ENCODE data around the gene PNLDC1.
"Not testable (repeated sequence)": the region's sequence is repeated elsewhere in the genome, so short reads cannot be mapped to it uniquely, and the experiment has no call there.

The PNLDC1 gene

DNA sequence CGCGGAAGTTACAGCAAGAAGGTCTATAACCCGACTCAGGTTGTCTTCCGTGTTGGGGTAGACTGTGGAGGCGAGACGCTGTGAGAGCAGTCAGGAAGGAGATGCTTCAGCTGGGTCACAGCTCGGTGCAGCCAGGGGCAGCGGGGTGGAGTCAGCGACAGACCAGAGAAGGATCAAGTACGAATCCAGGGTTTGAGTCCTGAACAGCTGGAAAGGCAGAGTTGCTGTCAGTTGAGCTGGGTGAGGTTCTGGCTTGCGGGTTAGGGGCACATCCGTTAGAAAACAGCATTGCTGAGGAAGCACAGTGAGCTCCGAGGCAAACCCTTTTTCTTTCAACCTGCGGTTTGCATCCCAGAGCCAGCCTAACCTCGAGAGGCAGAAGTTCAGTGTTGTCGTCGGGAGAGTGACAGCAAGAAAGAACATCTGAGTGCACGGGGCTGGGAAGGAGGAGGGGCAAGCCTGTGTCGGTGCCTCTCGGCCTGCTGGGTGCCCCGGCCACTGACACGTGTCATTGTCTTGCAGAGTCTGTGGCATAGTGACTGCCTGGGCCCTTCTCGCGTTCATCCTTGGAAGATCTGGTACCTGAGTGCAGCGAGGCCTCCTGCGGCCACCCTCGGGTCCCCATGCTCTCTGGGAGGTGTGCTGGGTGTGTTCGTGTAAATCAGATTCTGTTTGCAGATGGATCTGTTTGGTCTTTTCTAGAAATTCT lies 20.0 kb downstream of the PNLDC1 start:
- DNase-seq, result peak in 1 of 2 donors; percentile 6

DNA sequence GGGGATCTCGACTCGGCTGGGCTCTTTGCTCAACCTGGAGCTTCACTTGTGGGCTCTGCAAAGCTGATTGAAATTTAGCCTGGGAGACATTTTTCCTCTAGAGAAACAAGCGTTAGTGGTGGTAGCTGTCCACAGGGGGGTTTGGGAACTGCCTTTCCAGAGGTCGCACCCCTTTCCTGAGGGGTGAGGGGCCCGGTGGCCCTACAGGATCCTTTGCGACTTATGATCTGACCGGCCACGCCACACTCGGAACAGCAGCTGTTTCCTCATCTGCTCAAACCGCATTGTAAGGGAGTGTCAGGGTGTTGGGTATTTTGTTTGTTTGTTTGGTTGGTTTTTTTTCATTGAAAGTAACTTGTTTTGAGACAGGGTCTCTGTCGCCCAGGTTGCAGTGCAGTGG lies 21.0 kb downstream of the PNLDC1 start:
- no peak for DNase-seq

DNA sequence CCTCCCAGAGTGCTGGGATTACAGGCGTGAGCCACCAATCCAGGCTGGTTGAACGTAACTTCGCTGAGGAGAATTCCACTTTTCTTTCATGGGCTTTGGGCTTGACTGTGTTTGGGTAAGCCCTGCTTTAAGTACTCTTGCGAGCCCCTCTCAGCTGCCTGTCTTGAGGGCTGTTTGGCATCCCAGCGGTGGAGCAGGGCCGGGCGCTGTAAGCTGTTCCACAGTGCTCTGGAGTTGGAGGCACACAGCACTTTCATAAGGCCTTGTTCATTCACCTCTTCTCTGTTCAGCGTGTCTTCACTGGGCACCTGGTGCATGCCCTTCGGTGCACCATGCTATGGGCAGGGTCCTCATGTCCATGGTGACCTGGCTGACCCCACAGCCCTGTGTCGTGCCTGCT lies 21.6 kb downstream of the PNLDC1 start:
- DNase-seq, result no peak

DNA sequence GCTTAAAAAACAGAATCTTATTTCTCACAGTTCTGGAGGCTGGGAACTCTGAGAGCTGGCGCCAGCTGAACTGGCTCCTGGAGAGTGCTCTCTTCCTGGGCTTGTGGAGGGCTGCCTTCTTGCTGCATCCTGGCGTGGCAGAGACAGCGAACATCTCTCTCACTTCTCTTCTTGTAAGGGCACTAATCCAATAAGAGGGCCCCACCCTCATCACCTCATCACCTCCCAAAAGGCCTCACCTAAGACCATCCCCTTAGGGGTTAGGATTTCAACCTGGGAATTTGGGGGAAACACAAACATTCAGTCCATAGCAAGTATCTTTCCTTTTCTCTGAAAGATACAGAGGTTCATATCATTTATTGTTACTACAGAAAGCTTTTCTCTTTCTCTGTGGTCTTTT lies 23.9 kb downstream of the PNLDC1 start:
- DNase-seq, result no peak

DNA sequence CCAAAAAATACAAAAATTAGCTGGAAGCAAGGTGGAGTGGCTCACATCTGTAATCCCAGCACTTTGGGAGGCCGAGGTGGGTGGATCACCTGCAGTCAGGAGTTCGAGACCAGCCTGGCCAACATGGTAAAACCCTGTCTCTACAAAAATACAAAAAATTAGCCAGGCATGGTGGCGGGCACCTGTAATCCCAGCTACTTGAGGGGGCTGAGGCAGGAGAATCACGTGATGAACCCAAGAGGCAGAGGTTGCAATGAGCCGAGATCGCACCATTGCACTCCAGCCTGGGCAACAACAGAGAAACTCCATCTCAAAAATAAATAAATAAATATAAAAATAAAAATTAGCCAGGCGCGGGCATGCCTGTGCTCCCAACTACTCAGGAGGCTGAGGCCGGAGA lies 24.6 kb downstream of the PNLDC1 start:
- DNase-seq, result not testable (repeated sequence)

DNA sequence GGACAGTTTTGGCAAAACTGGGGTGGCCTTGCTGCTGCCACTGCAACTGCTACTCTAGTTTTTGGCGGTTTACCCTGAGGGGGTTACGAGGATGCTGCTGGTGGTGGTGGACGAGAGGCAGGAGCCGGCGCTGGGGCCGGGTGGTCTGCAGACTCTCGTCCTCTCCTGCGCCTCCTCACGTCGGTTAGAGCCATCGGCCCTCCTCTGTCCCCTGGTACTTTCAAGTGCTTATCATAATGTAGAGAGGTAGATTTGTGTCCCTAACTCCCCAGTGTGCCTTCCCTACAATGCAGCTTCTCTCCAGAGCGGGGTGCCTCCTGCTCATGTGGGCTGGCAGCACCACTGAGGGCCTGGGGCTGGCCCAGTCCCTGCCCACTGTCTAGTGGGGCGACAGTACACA lies 25.9 kb downstream of the PNLDC1 start:
- DNase-seq, result no peak

DNA sequence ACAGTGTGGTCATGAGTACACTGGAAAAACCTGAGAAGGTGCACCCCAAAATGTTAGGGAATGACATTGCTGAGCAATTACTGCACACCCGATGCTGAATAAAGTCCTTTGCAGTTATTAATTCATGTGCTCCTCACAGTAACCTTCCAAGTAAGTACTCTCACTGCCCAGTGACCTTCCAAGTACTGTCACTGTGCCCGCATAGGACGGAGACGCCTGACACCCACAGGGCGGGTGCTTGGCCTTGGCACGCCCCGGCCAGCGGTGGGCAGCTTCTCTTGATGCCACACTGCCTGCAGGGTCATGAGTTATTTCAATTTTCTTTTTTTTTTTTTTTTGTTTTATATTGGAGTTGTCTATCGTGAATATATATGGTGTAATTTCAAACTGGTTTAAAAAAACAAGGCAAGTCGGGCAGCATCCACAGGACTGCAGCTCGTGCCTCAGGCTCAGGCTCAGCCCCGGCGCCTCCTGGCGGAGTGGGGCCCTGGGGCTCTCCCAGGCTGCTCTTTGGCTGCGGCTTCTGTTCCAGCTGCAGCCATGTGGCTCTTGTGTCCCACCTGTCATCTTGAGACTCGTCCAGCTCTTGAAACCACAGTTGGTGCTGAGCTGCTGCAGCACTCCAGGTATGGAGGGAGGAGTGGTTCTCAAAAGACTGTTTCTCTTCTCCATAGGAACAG lies 27.0 kb downstream of the PNLDC1 start:
- no peak for DNase-seq

DNA sequence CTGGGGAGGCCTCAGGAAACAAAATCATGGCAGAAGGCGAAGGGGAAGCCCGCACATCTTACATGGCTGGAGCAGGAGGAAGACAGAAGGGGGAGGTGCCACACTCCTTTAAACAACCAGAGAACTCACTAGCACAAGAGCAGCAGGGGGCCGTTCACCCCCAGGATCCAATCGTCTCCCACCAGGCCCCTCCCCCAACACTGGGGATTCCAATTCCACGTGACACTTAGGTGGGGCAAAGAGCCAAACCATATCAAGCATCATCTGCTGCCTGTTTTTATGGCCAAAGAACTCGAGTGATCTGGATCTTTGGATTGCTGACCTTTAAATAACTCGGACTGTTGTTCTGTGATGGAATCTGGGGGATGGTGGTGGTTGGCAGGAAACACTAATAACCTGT lies 28.0 kb downstream of the PNLDC1 start:
- DNase-seq, result no peak

DNA sequence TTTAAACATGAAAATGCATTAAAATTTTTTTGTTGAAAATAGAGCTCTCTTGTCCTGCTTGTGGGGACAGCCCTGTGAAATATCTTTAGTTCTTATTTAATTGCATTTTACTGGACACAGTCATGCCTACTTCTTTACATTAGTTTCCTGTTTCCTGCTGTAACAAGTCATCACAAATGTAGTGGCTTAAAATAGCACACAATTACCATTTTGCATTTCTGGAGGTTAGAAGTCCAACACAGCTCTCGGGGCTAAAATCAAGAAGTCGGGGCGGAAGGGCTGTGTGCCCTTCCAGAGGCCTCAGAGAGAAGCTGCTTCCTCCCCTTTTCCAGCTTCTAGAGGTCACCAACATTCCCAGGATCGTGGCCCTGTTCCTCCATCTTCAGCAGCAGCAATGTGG lies 29.4 kb downstream of the PNLDC1 start:
- DNase-seq, result peak; percentile 3 to 23

DNA sequence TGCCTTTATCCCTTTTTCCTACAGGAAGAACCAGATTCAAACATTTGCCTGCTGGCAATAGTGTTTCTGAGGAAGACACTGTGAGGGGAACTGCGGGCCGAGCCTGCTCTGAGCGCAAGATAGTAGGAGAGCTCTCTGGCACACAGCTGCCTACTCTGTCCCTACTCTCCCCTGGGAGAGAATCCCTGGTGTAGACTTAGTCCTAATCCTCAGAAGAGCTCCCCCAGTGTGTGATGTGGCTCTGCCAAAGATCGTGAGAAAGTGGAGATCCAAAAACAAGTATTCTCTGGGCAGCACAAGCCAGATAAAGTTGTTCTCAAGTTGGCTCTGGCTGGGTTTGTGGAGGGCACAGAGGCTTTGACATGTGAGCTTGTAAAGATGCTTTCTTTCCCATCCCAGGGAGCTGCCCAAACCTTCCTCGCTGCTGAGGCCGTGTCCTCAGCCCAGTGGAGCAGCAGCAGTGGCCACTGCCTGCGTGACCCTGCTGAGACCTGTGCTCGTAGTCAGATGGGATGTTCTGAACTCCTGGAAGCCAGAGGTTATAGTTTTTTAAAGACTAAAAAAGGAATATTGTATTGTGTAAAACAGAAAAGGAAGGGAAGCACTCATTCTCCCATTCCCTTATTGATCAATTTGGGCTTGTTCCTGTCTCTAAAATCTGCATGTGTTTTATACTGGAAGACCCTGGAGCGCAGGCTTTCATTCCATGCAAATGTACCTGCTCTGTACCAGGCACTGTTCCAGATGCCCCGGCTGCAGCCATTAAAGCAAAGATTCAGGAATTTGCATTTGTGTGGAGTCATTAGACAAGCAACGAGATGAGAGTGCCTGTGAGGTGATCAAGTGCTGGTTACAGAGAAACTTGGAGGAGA lies 30.7 kb downstream of the PNLDC1 start:
- DNase-seq, result no peak

DNA sequence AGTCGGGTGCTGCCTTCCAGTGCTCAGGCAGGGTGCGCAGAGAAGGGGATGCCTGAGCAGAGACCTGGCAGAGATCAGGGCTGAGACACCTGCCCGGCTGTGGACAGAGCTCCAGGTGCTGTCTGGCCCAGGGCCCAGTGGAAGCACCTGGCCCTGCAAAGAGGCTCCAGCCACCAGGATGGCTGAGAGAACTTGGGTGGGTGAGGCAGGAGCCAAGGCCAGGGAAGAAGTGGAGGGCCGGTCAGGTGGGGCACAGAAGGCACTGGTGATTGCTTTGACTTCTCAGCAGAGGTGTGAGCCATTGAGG lies 31.2 kb downstream of the PNLDC1 start:
- no peak for DNase-seq

DNA sequence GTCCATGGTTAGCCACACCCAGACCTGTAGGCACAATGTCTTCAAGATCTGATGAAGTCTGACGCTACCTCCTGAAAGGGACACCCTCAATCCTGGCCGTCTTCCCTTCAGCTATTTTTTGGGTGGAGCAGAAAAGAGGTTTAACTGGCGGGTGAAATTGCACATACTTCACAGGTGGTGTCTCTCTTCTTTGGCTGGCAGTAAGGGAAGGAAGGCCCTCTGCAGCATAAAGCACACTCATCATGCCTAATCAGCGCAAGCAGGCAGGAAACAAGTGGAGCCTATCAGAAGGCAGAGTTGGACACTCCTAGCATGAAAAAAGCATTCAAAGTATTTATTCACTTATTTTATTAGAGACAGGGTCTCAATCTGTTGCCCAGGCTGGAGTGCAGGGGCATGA lies 32.9 kb downstream of the PNLDC1 start:
- no peak for DNase-seq

DNA sequence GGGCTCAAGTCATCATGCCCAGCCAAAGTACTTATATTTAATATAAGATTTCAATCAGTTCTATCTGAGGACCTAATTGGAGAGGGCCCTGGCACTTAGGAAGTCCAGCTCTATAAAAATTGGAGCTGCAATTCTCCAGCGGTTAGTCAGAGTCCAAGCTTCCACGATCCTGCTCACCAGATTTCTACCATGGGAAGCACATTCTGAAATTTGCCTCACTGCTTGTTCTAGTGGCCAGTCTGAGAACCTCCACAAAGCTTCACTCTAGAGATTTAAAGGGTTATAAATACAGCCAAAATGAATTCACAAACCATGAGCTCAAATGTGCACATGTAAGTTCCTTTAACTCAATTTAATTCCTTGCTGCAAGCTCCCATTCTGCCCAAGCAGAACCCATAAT lies 33.5 kb downstream of the PNLDC1 start:
- DNase-seq, result no peak

DNA sequence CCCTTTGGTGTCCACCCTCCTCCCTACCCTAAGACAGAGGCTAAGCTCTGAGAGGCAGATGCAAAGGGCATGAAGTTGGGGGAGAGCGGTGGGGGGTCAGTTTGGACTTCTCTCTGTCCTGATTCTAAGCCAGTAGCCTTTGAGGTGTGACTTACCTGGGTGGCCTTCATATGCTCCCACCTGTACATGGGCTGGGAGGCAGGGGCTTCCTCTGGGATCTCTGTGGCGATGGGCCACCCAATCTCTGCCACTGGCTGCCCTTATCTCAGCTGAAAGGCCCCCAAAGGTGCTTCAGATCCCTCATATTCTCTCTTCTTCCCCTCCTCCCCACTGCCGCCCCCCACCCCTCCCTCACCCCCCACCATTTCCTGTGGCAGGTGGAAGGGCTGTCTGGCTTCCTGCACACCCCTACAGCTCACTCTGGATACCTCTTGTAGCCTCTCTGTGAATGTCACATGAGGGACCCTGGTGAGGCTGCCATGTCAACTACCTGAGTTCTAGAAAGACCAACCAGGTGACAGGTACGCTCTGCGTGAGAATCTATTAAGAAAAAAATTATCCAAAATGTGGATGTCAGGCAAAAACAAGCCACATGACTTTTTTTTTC lies 34.0 kb downstream of the PNLDC1 start:
- no peak for DNase-seq

DNA sequence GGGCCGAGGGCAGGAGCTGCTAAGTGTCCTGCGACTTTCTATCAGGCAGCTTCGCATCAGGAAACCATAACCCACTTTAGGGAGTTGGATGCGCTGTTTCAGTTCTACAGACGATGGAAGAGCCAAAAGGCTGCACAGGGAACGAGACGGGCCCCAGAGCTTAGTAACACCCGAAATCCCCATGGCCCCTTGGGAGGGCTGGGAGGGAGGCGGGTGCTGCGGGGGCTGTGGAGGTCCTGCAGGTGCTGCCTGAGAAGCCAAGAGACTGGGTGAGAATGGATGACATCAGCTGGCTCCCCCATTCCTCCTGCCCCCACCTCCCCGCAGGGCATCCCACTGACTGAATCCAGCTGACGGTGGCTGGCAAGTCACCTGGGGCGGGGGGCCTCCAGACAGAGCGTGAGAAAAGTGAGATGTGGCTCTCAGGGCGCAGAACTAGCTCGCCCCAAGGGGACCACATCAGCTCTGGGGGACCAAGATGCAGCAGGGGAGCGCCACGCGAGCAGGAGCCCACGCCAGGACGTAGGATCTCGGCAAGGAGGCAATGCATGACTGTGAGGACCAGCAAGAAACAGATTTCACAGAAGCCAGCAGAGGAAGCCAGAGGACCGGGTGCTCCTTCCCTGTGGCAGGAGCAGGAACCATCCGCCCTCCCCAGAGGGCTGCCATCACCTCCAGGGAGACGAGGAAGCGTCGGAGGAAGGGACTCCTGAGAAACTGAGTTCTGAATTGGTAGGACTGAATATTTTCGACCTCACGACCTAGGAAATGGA lies 36.8 kb downstream of the PNLDC1 start:
- DNase-seq, result no peak

DNA sequence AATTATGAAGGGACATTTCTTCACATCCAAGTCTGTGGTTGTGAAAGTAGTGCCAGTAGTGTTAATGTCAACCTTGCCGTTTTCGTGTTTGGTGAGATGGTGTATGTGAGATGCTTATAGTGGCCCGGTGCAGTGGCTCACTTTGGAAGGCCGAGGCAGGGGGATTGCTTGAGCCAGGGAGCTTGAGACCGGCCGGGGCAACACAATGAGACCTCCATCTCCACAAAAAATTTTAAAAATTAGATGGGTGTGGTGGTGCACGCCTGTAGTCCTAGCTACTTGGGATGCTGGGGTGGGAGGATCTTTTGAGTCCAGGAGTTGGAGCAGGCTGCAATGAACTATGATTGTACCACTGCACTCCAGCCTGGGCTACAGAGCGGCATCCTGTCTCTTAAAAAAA lies 37.4 kb downstream of the PNLDC1 start:
- no peak for DNase-seq

DNA sequence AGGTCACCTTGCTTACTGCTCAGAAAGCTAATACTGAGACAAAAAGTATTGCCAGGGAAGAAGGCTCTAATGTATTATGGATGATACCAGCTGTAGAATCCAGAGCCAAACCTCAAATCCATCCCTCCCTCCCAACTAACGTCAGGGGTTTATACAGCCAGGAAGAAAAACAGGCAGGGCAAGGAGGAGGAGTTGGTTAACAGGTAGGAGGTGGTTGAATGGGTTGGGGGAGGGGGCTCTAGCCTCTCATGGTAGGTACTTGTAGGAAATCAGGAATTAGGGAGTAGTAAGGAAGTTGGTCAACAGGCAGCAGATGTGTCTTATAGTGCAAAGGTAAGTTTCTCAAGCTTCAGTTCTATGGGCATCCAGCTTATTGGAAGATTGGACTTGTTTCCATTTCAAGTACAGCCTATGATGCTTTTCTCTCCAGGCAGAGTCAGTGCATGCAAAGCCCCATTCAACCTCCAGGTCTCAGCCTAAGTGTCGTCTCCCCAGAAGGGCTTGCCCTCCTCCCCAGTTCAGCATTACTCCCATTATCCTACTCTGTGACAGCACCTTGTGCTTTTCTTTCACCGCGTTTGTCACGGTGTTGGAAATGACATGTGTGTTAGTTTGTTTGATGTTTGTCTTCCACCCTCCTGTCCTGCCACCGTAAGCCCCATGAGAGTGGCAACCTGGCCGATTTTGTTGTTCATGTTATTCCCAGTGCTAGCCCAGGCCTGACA lies 38.1 kb downstream of the PNLDC1 start:
- DNase-seq, result no peak

DNA sequence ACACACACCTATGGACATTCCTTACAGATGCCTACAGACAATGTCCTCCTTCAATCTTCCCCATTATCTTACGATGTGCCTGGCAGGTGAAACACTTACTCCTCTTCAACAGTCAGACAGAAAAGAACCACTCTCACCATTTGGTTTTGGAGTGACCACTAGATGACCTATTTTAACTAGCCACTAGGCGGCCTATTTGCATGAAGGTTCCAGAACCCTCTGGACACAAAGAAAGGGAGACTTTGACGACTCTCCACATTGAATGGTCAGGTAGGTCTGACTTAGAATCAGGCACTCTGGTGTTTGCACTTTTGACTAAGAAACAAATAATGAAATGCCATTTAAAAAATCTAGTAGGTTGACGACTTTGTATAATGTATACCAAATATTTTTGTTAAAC lies 42.0 kb downstream of the PNLDC1 start:
- DNase-seq, result no peak

DNA sequence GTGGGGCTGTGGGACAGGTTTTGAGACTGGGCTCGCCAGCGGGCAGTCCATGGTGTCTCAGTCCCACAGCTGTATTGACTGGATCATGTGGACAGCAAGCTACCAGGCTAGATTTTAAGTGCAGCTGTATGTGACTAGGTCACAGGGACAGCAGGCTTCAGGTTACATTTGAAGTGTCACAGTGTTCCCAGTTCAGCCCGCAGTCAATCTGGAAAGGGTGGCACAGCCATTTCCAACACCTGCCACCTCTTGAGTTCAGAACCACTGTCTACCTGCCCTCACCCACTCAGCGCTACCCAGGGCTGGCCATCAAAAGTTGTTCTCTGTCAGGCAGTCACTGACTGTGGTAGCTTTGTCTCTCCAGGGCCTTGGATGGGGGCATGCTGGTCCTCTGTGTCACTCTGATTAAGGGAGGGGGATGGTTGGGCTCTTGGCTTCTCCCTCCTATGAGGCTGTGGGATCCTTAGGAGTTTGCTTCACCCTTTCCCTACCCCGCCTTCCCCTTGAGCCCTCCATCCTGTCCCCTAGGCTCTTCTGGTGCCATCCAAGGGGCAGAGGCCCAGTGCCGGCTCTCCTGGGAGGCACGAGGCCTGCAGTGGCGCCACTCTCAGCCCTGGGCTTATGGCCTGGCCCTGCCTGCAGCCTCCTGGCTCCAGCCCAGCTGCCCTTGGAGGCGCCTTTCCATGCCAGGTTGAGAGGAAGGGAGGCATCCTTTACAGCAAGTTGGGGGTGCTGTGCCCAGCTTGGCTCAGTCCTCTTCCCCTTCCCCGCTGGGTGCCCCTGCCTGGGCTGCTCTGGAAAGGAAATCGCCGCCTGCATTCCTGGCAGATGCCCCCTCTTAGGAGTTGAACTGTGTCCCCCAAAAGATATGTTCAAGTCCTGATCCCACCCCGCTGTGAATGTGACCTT lies 44.9 kb downstream of the PNLDC1 start:
- no peak for DNase-seq

DNA sequence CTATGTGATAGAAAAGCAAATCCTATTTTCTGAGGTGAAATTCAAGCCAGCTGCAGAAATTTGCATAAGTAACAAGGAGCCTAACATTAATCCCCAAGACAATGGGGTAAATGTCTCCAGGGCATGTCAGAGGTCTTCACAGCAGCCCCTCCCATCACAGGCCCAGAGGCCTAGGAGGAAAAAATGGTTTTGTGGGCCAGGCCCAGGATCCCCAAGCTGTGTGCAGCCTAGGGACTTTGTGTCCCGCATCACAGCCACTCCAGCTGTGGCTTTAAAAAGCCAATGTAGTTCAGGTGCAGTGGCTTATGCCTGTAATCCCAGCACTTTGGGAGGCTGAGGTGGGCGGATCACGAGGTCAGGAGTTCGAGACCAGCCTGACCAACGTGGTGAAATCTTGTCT lies 48.5 kb downstream of the PNLDC1 start:
- DNase-seq, result not testable (repeated sequence)

DNA sequence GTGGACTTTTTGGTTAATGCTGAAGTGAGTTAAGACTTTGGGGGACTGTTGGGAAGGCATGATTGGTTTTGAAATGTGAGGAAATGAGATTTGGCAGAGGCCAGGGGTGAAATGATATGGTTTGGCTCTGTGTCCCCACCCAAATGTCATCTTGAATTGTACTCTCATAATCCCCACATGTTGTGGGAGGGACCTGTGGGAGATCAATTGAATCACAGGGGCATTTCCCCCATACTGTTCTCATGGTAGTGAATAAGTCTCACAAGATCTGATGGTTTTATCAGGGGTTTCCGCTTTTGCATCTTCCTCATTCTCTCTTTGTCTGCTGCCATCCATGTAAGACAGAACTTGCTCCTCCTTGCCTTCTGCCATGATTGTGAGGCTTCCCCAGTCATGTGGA lies 49.8 kb downstream of the PNLDC1 start:
- DNase-seq, result peak; percentile 39 to 58

All from inflammatory macrophage treated with lipopolysaccharide for 1 hour (primary cell).